ENCODE results near the gene SAMD4A.
"Not testable (repeated sequence)": the region's sequence is repeated elsewhere in the genome, so short reads cannot be mapped to it uniquely, and the experiment has no call there.

SAMD4A gene

DNA sequence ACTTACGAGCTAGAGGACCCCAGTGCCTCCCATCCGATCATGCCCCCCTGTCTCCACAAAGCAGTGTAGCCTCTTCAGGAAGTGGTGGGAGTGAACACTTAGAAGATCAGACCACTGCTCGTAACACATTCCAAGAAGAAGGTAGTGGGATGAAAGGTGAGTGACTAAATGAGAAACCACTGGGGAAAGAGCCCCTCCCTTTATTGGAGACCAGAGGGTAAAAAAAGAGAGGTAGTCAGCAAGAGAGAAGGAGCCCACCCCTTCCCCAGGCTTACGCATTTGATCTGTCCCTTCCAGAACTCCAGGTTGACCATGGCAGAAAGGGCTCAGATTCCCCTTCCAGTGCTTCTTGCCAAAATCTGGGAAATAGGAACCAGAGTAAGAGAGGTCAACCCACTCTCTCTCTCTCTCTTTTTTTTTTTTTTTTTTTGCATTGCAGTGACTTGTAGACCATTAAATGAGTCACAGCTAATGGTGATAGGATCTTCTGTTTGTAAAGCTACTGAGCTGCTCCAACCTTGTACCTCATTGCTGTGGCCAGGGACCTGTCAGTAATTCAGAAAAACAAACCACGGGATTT lies 170.3 kb downstream of the SAMD4A start:
- DNase-seq: no peak

DNA sequence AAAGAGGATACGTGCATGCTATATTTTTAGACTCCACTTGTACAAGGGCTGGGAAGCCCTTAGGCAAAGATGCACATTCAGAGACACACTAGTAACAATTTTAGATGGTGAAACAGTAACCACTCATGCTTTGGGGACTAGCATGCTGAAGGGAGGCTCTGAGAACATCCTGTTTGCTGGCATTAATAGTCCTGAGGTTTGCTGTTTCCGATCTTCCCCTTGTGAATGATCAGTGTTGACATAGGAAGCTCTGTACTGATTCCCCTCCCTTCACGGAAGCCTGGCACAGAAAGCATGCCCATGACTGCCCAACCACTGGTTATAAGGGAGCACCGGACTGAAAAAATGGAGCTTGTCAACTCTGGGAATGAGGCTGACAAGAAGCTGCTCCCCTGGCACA lies 171.1 kb downstream of the SAMD4A start:
- no peak for DNase-seq

DNA sequence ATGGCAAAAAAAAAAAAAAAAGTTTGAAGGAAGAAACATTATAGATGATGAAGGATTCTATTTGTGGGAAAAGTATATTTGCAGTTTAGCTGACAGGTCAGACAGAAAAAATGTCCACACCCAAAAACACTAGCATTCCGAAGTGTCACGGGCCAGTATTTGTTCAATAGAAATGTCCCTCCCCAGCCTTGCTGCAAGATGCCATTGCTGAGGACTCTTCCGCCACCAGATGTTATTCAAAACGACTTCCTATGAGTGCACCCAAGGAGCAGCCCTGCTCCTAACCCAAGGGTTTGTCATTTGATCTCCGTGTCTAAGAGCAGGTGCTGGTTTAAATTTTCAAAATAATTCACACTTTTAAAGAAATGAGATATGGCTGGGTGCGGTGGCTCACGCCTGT lies 172.6 kb downstream of the SAMD4A start:
- DNase-seq: no peak

DNA sequence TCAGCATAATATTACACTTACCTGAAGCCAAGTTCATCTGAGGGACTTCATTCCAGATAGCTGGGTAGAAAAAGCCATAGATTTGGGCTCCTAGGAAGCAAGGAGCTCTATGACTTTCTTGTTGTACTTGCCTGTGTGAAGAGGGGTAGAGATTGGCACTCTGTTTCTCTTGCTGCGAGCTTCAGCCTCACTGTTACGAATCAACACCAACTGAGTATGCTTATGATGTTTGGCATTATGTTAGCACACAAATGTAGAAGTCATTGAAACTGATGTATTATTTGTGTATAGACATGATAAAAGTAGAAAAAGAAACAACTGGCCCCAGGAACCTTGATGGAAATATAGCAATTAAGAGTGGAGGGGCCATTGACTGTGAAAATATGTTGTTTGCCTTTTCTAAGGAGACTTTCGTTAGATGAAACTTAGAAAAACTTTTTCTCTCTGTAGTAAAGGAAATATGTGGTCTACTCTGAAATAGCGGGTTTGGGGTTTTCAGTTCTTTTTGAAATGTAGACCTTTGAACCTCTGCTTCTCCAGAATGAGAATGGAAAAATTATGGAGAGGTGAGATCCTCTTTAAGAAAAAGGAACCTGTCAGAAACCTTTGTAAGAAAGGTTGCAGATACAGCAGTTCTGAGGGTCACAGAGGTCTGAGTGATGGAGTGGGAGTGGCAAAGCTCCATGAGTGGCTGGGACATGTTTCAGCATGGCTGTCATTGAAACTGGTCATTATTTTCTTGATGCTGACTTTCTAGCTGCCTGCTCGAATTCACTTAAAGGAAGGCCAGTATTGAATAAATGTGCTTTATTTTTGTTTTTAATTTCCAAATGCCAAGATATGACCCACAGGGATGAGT lies 175.8 kb downstream of the SAMD4A start:
- DNase-seq: no peak

DNA sequence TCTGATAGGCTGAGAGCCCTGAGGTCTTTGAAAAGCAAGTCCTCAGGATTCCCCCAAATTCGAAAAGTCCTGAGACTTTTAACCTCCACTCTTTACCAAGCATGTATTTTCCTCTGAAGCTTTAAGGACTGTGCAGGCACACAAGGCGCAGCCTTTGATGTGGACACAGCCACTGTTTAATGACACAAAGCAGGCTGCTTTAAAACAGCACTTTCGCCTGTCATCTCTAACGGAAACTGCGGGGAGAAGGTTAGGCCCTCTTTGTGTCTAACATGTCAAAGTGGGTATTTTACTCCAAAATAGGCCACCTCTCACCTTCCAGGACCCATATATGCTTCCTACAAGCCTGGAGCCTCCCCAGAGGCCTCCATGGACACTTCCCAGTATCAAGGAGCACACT lies 176.5 kb downstream of the SAMD4A start:
- DNase-seq: no peak

DNA sequence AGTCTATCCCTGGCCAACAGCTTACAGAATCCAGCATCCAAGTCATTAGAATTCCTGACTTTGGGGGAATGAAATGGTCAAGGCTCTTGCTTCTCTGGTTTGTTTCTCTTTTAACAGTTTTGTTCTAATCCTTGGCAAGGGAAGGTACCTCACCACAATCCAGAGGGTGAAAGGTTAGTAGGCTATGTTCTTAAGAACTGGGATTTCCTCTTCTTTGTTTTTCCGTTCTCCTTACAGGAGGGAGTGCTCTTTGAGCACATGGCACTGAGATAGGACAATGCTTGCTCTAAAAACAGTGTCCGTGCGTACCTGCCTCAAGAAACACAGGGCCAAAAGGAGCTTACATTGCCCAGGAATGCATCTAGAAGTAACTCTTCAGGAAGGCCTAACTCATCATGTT lies 179.1 kb downstream of the SAMD4A start:
- no peak for DNase-seq

DNA sequence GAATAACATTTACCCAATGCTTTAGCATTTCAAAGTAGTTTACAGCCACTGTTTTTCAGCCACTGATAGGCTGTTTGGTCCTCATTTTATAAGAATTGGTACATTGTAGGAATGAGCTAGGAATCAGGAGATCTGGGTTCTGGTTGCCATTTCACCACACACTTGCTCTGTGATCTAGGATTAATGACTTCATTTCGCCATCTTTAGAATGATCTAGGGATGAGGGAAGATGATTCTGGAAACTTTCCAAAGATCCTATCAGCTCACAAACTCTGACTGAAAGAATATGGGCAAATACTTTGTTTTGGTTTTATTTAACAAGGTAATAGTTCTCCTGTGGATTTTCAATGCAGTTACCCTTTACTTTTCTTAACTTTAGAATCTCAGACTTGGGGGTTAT lies 180.7 kb downstream of the SAMD4A start:
- no peak for DNase-seq

DNA sequence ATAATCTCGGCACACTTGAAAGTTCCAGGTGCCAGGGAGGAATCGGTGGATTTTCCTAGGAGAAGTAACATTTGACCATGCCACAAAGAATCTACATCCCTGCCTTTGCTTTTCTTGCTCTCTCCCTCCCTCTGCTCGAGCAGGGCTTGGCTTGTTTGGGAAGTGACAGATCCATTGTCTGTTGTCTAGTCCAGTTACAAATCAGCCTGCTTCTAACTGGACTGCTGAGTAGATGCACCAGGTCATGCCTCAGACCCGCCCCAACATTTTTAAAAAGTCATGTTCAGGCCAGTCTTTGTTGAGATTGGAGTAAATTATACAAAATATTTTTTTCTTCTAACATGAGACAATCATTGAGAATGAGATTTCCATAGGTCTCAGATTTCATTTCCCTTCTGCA lies 182.3 kb downstream of the SAMD4A start:
- DNase-seq: no peak

DNA sequence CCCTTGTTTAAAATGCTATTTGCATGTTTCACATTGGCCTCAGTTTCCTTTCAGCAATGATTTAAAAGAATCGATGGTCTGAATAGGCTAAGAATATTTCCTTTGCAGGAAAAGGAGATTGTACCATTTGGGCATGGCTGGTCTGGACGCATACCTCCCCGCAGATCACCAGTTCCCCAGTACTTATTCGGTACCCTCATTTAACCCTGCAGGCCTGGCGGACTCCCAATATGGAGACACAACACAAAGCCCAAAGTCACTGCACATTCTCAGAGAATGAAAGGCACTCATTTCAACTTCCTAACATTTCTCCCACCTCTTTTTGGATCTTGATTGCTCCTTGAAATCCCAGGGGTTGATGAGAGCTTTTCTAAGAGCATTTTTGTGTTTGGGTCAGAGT lies 182.8 kb downstream of the SAMD4A start:
- DNase-seq: no peak

DNA sequence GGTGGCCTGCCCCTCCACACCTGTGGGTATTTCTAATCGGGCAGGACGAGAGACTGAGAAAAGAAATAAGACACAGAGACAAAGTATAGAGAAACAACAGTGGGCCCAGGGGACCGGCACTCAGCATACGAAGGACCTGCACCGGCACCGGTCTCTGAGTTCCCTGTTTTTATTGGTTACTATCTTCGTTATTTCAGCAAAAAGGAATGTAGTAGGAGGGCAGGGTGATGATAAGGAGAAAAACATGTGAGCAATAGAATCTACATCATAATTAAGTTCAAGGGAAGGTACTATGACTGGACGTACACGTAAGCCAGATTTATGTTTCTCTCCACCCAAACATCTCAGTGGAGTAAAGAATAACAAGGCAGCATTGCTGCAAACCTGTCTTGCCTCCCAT lies 185.7 kb downstream of the SAMD4A start:
- DNase-seq: not testable (repeated sequence)

DNA sequence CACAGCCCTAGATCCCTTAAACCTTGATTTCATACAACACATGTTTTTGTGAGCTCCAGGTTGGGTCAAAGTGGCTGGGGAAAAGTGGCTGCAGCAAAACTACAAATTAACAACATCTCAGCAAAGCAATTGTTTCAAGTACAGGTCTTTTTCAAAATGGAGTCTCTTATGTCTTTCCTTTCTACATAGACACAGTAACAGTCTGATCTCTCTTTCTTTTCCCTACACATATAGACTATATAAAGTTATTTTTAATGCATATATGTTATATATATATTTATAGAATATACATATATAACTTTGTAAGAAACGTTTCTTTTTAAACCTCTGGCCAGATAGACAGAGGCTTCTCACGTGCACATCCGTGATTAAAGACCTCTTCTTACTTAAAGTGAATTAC lies 186.5 kb downstream of the SAMD4A start:
- not testable (repeated sequence) for DNase-seq

DNA sequence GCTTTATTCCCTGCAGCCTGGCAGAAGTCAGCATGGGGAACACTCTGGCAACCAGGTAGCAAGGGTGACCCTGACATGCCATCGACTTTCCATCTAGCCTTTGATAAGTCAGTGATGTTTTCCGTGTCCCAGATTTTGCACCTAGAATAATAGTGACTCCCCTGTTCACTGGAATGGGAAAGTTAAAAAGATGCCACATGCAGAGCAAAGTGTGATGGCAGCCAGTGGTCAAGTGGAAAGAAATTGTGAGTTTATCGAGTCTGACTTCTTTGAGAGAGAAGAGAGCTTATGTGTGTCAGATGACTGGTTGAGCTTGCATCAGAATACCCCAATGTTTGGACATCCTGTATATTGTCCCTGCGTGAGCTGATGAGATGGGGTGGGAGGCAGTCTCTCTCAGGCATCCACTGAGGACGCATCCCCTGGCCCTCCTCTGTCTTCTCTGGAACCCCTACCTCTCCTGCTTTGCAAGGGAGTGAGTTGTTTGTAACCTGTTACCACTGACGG lies 187.2 kb downstream of the SAMD4A start:
- no peak for DNase-seq

DNA sequence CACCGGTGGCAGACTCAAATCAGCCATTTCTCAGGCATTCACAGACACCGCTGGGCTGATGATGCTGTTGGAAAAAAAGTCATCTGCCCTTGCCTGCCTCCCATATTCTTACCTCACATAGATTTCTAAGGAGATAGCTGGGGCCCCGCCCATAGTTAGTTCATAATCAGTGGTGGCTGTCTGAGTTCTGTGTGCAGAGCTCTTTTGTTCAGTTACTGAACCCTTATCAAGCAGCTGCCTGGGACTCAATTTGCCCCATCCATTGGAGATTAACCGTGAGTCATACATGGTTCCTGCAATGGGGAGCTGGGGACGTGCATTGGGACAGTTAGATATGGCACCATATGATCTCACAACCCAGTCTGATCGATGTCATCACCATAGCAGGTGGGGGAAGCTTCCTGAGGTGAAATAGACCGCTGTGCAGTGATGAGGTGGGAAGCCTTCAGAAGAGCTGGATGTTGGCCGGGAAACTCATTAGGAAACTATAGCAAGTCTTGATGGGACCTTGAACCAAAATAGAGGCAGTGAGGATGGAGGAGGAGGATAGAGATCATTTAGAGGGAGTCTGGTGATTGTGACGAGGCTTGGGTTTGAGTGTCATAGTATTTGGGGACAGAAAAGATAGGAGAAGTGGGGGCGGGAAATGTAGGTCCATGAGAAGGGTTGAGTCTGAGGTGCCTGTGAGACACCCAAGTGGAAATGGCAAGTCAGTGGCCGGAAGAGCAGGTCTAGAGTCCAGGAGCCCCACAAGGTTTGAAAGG lies 187.9 kb downstream of the SAMD4A start:
- no peak for DNase-seq

DNA sequence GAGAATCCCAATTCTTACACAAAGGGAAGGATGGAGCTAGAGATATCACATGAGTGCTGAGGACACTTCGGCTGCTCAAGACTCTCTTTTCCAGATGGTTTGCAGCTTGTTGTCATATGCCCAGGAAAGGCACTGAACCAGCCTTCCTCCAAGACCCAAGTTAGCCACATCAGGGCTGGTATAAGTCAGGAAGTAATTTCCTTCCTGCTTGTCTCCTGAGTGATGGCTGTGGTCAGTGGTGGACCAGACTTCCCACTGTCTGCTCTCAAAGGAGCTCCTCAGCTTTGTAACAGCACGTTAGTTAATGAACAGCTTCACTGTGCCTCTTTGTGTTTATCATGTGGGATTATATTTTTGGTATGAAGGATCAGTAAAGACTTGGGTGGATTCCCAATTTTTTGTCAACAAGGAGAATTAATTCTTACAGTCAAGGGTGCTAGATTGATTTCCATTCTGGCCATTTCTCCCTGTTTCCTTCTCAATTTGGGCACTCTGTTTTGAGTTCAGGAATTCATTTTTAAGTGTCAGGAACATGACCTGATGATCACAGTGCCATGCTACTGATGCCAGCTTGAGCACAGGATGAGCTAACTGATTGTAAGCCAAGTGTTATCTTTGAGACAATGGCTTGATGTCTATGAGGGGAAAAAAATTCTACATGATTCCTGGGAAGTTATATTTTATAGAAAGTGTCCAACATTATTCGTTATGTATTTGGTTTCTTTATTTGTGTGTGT lies 189.9 kb downstream of the SAMD4A start:
- DNase-seq: no peak

DNA sequence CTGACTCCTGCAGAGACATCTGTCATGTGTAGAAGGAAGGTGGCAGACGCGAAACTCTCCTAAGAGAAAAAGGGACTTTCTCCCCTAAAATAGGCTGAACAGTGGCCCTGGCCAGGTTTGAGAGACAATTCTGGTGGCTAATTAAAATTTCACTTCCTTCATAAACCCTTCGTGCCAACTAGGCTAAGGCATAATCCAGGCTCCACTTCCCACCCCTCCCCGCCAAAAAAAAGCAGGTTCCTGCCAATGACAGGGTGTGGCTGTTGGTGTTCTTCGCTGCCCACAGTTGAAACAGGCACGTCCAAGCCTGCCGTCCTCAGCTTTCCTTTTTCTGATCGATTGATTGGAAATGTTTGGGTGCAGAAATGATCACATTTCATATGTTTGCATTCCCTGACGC lies 191.1 kb downstream of the SAMD4A start:
- no peak for DNase-seq

DNA sequence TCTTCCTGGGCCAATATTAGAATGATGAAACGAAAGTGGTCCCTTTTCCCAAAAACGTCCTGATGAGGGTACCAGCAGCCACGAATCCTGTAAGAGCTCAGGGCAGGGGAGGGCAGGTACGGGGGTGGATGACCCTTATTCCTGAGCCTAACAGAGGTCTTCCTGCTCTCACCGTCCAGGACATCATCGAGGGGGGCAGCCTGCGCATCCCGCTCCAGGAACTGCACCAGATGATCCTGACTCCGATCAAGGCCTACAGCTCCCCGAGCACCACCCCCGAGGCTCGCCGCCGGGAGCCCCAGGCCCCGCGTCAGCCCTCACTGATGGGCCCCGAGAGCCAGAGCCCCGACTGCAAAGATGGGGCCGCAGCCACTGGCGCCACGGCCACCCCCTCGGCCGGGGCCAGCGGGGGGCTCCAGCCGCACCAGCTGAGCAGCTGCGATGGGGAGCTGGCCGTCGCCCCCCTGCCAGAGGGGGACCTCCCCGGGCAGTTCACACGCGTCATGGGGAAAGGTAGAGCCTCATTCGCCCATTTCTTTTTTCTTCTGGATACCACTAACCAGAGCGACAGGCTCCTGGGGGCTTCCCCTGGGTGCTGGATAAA lies 193.2 kb downstream of the SAMD4A start:
- no peak for DNase-seq

DNA sequence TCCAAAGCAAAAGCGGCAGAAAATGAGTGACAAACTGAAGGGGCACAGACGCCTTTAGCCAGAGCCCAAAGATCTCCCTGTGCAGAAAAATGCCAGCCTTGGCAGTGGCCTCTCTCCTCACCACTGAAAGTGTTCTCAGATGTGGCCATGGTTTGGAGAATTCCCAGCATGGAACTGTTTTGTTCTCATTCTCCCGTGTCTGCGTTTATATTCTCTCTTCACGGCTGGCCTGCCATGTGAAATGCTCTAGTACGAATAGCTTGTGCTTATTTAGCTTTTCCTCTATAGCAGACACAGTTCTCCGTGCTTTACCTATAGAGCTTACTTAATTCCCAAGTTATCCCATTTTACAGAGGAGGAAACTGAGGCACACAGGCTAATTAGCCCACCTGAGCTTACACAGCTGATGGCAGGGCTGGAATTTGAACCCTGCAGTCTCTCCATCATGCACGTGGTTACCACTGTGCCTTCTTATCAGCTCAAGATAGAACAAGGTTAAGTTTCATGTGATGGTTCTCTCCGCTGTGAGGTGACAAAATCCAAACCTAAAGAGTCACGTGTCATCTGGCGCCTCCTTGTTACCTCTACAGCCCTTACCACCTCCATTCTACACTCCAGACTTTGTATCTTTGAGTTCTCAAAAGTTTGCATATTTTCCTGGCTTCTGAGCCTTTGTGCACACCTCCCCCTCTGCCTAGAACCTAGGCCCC lies 194.1 kb downstream of the SAMD4A start:
- DNase-seq: no peak

DNA sequence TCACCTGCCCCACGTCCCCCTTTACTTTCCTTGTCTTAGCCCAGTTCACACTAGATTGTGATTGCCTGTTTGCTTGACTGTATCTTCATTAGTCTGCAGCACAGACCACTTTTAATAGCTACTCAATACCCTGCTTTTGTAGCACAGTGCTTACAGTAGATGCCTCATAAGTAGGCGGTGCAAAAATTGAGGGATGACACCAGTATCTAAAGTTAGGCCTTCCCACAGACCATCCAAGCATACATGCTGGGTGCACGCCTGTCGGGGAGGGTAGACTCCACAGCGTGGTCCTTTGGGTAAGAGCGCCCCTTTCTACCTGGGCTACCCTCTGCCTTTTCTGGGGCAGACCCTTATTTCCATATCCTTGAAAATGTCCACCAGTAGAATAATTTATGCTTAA lies 194.9 kb downstream of the SAMD4A start:
- no peak for DNase-seq

DNA sequence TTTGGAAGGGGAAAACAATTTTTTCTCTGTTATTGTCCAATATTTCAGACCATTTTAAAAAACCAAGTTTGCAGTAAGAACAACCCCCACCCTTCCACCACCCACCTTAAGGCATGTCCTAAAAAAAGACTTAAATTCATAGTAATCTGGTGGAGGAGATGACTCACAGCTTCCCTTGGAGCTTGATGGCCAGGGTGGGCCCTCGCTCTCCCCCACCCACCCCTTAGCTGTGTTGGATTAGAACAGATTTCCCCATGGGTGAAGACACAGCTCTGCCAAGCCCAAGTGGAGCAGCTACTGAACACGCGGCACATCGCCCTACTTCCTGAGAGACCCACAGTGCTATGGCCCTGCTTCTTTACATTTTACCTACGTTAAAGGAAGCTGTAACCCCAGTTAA lies 195.4 kb downstream of the SAMD4A start:
- no peak for DNase-seq

DNA sequence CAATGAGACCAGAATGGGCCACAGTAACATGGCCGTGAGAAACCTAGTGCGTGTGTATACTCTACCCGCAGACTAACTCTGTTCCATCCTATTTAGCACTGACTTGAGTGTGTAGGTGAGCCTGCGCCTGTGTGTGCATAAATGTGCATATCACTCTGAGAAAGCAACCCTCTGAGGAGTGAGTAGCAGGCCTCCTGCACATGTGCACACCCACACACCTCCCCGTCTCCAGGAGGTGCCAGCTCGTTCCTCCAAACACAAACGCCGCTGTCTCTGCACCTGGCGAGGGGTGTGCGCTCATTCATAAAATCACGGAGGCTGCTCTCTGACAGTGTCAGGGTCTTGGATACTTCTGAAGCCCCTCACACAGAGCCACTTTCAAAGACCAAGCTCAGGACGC lies 196.8 kb downstream of the SAMD4A start:
- no peak for DNase-seq

DNA sequence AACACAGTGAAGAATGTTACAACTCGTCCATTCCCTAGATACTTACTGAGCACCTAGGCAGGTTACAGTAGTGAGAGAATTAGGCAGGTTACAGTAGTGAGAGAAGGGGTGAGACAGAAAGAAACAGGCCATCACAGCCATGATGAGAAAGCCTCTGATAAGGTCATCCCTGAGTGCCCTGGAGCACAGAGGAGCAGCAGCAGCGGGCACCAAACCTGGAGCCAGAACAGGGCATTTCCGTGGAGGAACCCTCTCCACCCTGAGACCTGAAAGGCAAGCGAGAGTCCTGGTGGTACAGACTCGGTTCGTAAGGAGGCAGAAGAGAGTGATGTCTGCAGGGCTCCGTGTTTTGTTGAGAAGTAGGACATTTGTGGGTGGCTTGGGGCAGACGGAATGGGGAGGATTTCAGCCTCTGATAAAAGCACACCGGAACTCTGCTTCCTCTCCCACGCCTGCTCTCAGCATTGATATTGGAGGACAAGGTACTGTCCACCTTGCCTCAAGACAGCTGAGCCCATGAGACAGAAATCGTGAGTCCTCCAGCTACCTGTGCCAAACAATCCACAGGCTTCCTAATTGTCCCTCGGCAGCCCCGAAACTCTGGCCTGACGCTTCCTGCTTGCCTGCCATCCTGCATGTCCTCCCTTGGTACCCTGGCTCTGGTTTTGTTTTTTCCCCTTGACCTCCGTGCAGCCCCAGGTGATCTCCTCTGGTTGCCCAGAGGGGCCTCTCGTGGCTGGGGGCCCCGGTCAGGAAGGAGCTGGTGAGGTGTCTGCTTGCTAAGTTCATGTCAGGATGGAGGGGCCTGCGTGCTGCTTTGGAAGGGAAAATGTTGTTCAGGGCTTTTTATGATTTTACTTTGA lies 199.6 kb downstream of the SAMD4A start:
- no peak for DNase-seq
